H1 (cell line): ENCODE measurements around the gene HOXB3. TPM values are rescaled to one million over a fixed set of nuclear protein-coding genes. Genes with fewer than 3 reads are reported as not detected.

Experiments
- BCL11A ChIP-seq, 2 experiments: IDR thresholded peaks; one replicate each; pipeline ENCODE4 v1.6.1; 2011; ENCODE audit warnings: low read depth in 2 of 2, low read length in 2 of 2, mild to moderate bottlenecking in 2 of 2
- CBX5 ChIP-seq: fragments of 300-800, 300-1000 bp; sonication (generic); IDR thresholded peaks from 2 replicates; pipeline ENCODE4 v1.7.1; 2016; ENCODE audit warnings: antibody characterized with exemption, low read length, low read depth
- NRF1 ChIP-seq: IDR thresholded peaks from 2 replicates; pipeline ENCODE4 v1.6.1; 2011; ENCODE audit warnings: mild to moderate bottlenecking, low read depth, low read length, improper control_type of control experiment
- SUZ12 ChIP-seq: fragments of 200-600 bp; sonication (generic); IDR thresholded peaks from 2 replicates; pipeline ENCODE4 v1.6.1; 2012; ENCODE audit warnings: mild to moderate bottlenecking, inconsistent platforms, low read length, moderate library complexity, mixed read lengths
- polyA plus RNA-seq, 7 experiments: library from polyadenylated mRNA; depleted of rRNA in 3 of 7; stranded (reverse) in 5 of 7; unstranded in 2 of 7; fragments of >200 nt in 5 of 7; fragments of 200-250 nt in 2 of 7; gene quantifications; 1 replicate in 5 of 7; 2 replicates in 1 of 7; 4 replicates in 1 of 7; pipeline versions ENCODE4 v1.2.1 to v1.2.3, GENCODE V29; 2011 to 2013; ENCODE audit warnings: missing spikeins in 2 of 7, mixed read lengths in 2 of 7
- total RNA-seq: library from RNA; stranded (reverse); fragmentation: NEBNext Ultra II Directional; extraction: Animal tissue kit (Norgen Biotek cat#: 25700); gene quantifications from 2 replicates; pipeline ENCODE4 v1.2.1, GENCODE V29; 2021

The HOXB3 gene
- total and polyA plus RNA-seq, 2 of the 8 experiments (the other 6 are each of a cell fraction or from before 2014, with no cell fraction given) = not detected

GRCh38 chr17:48578616-48579470 is 11.2 kb downstream of the HOXB3 start (continued):
- TF ChIP-seq BCL11A (IDR thresholded peaks at IDR 0.05; ENCODE audit: low read depth in 2 of 2, low read length in 2 of 2) (no peak), SUZ12 (peak; percentile 96), CBX5 (no peak), NRF1 (no peak)
